ENCODE data around the gene ACSF3.

DNA sequence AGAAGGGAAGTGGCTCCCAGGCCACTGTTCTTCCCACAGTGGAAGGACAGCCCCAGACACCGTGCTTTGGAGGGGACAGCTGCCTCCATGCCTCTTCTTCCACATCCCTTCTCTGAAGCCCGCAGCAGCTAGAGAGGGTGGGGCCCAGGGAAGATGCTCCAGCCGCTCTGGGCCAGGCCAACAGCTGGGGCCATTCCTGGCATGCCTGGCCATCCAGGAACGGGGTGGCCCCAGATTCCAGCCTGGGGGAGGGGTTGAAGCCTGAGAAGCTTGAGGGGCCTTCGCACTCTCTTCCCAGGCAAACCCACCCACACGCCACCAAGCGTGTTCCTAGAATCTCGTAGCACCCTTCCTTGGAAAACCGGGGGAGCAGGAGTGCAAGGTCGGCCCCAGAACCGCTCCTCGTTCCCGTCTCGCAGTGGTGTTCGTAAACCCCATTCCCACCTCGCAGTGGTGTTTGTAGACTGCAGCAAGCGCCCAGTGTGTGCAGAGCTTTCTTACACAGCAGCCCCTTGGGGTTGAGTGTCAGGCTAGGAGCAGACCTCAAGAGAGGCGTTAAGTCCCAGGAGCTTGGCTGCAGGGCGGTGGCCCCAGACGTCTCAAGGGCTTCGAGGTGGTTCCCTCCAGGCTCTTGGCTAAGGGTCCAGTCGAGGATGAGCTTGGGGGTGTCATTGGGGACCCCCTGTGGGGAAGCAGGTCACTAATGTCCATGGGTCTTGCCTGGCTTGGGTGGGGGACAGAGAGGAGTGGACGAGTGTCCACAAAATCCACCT lies 80.6 kb downstream of the ACSF3 start:
- TF ChIP-seq, protein P1, sequence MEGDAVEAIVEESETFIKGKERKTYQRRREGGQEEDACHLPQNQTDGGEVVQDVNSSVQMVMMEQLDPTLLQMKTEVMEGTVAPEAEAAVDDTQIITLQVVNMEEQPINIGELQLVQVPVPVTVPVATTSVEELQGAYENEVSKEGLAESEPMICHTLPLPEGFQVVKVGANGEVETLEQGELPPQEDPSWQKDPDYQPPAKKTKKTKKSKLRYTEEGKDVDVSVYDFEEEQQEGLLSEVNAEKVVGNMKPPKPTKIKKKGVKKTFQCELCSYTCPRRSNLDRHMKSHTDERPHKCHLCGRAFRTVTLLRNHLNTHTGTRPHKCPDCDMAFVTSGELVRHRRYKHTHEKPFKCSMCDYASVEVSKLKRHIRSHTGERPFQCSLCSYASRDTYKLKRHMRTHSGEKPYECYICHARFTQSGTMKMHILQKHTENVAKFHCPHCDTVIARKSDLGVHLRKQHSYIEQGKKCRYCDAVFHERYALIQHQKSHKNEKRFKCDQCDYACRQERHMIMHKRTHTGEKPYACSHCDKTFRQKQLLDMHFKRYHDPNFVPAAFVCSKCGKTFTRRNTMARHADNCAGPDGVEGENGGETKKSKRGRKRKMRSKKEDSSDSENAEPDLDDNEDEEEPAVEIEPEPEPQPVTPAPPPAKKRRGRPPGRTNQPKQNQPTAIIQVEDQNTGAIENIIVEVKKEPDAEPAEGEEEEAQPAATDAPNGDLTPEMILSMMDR (conservative IDR thresholded peaks at IDR 0.05; ENCODE audit: low read depth, low read length): no peak
- TF ChIP-seq RAD21 (IDR thresholded peaks at IDR 0.05; ENCODE audit: low read length) (no peak), CEBPB (IDR thresholded peaks at IDR 0.05; ENCODE audit: low read depth, low read length) (no peak), SMC3 (IDR thresholded peaks at IDR 0.05; ENCODE audit: low read depth, low read length) (no peak), POLR2A (IDR thresholded peaks at IDR 0.05; ENCODE audit: low read depth, low read length) (no peak), RCOR1 (IDR thresholded peaks at IDR 0.05; ENCODE audit: insufficient replicate concordance, low read length) (no peak), RFX5 (IDR thresholded peaks at IDR 0.05; ENCODE audit: low read depth, low read length) (no peak), MXI1 (IDR thresholded peaks at IDR 0.05; ENCODE audit: borderline replicate concordance, low read depth, low read length) (no peak), CHD1 (IDR thresholded peaks at IDR 0.05; ENCODE audit: low read depth, low read length) (no peak)
- TF ChIP-seq, protein P2, sequence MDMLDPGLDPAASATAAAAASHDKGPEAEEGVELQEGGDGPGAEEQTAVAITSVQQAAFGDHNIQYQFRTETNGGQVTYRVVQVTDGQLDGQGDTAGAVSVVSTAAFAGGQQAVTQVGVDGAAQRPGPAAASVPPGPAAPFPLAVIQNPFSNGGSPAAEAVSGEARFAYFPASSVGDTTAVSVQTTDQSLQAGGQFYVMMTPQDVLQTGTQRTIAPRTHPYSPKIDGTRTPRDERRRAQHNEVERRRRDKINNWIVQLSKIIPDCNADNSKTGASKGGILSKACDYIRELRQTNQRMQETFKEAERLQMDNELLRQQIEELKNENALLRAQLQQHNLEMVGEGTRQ (IDR thresholded peaks at IDR 0.05; ENCODE audit: low read depth, low read length): no peak
